Measurements from ENCODE around the gene EXOC6B. TPM values are rescaled to one million over a fixed set of nuclear protein-coding genes. Genes with fewer than 3 reads are reported as not detected.

Gene EXOC6B
- total and polyA plus RNA-seq, 8 donors = 3.4 to 57.2 (median 27.1) TPM

DNA sequence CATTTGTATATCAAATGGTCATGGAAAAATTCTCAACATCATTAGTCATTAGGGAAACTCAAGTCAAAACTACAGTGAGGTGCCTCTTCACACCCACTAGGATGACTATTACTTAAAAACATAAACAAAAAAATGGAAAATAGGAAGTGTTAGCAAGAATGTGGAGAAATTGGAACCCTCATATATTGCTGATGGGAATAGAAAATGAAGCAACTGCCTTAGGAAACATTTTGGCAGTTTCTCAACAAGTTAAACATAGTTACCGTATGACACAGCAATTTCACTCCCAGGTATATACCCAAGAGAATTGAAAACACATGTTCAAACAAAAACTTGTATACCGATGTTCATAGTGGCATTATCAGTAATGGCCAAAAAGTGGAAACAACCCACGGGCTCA, 660.0 kb downstream of the EXOC6B start:
- Histone ChIP-seq H3K4me1 (no peaks in the 10 kb centered on the region), H3K4me3 (no peak overlapping the region), H3K27me3 (peaks cover 0 to 4% (median 0%) of the 10 kb centered on the region in 3 donors), H3K9me3 (no peaks in the 10 kb centered on the region), H3K27ac (no peak overlapping the region), H3K36me3 (no peaks in the 10 kb centered on the region)
- intact Hi-C loops (cut with DNase I; ENCODE audit: low total_unique reads) = no loop called here
- no peak for DNase-seq
- TF ChIP-seq, protein P1, sequence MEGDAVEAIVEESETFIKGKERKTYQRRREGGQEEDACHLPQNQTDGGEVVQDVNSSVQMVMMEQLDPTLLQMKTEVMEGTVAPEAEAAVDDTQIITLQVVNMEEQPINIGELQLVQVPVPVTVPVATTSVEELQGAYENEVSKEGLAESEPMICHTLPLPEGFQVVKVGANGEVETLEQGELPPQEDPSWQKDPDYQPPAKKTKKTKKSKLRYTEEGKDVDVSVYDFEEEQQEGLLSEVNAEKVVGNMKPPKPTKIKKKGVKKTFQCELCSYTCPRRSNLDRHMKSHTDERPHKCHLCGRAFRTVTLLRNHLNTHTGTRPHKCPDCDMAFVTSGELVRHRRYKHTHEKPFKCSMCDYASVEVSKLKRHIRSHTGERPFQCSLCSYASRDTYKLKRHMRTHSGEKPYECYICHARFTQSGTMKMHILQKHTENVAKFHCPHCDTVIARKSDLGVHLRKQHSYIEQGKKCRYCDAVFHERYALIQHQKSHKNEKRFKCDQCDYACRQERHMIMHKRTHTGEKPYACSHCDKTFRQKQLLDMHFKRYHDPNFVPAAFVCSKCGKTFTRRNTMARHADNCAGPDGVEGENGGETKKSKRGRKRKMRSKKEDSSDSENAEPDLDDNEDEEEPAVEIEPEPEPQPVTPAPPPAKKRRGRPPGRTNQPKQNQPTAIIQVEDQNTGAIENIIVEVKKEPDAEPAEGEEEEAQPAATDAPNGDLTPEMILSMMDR (IDR thresholded peaks at IDR 0.05) = no peak
- TF ChIP-seq EP300 (IDR thresholded peaks at IDR 0.05) = no peak
- no peak for TF ChIP-seq POLR2A (IDR thresholded peaks at IDR 0.05)
- TF ChIP-seq POLR2AphosphoS5 (IDR thresholded peaks at IDR 0.05) = no peak
- 80 to 92% (median 83%) methylated on average over 3 of the region's 3 CpGs for WGBS, 5 donors

DNA sequence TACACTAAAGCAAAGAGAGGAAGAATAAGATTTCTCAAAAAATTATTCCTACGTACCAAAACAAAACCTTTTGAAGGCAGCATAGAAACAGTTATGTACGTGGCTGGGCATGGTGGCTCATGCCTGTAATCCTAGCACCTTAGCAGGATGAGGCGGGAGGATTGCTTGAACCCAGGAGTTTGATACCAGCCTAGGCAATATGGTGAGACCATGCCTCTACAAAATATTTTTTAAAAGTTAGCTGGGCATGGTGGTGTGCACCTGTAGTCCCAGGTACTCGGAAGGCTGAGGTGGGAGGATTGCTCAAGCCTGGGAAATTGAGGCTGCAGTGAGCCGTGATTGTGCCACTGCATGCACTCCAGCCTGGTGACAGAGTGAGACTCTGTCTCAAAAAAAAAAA, 663.3 kb downstream of the EXOC6B start:
- Histone ChIP-seq H3K4me3 (no peak overlapping the region), H3K27ac (no peak overlapping the region), H3K4me1 (no peaks in the 10 kb centered on the region), H3K9me3 (no peaks in the 10 kb centered on the region), H3K27me3 (peaks cover 0 to 21% (median 0%) of the 10 kb centered on the region in 3 donors), H3K36me3 (no peaks in the 10 kb centered on the region)
- TF ChIP-seq, protein P1 (IDR thresholded peaks at IDR 0.05) = no peak
- TF ChIP-seq POLR2AphosphoS5 (IDR thresholded peaks at IDR 0.05) = no peak
- TF ChIP-seq POLR2A (IDR thresholded peaks at IDR 0.05) = no peak
- no peak for TF ChIP-seq EP300 (IDR thresholded peaks at IDR 0.05)
- intact Hi-C loops (cut with DNase I; ENCODE audit: low total_unique reads) = no loop called here
- no peak for DNase-seq
- 86 to 94% (median 91%) methylated on average over 5 of the region's 5 CpGs for WGBS, 5 donors

DNA sequence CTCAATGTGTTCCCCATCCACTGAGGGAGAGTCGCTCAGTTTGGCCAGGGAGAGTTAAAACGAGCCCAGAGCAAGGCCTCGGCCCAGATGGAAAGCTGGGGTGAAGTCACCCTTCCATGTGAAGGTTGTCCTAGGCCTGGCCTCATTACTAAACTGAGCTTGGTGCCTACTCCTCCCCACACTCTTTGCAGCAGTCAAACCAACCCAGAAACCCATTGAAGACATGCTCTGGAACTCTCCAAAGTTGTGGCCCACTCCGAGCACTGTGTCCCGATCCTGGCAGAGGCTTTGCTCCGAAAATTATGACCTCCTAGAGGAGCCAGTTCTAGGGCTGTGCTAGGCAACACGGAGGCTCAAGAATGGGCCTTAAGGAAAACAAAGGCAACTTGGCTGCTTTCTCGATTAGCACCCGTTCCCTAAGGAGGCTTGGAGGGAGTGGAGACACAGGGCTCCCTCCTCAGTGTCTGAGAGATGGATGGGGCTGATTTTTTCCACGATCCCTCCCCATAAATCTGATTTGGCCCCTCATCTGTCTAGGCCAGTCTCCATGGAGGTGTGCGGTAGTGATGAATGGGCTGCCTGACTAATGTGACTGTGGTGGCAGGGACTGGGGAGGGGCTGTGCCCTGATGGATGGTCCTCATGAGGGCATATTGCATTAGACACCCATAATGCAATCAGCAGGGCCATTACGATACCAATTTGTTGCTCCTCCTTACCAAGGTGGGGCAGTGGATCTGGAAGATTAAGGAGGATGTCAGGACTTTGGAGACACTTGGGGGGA, 666.4 kb downstream of the EXOC6B start:
- no peaks in the 10 kb centered on the region for H3K4me1 ChIP-seq
- no peak overlapping the region for H3K27ac ChIP-seq
- intact Hi-C loops (cut with DNase I; ENCODE audit: low total_unique reads) = no loop called here
- peaks cover 0 to 53% (median 6%) of the 10 kb centered on the region in 3 donors for H3K27me3 ChIP-seq
- no peaks in the 10 kb centered on the region for H3K36me3 ChIP-seq
- no peaks in the 10 kb centered on the region for H3K9me3 ChIP-seq
- TF ChIP-seq EP300 (IDR thresholded peaks at IDR 0.05) = no peak
- 88 to 95% (median 90%) methylated on average over 12 of the region's 12 CpGs for WGBS, 5 donors
- no peak overlapping the region for H3K4me3 ChIP-seq
- no peak for DNase-seq

DNA sequence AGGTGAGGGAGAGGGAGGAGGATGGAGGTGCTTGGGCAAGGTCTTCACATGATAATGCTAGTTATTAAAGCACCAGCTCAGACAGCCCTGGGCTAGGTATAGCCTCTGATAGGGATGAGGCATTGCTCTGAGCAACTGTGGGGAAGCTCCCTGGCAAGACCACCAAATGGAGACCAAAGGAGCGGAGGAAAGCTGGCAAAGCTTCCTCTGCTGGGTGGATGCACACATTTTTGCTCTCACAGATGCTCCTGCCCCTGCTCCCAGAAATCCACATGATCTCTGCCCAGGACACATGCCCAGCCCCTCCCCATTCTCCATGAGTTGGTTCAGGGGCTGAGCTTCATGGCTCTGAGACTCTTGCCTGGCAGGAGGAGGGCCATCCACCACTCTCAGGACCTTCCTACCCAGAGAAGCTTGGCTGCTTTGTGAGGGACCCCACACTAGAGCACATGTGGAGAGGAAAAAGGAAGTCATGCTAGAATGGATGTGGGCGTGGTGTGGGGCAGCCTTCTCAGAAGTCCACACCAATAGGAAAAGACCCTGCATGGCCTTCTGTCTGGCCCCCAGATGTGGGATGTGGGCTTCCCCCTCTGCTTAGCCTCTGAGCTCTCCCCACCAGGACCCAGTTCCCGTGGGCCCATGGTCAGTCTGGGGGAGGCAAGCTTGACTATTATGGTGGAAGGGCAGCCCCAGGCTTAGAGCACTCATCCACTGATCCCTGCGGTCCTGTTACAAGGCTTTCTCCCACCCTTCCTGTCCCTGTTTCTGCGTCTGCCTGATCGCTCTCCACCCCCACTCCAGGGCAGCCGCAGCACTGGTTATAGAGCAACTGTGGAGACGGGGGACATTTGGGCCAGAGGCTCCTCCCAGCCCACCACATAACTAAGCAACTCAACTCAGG, 667.7 kb downstream of the EXOC6B start:
- Histone ChIP-seq H3K36me3 (no peaks in the 10 kb centered on the region), H3K4me3 (no peak overlapping the region), H3K27ac (no peak overlapping the region), H3K27me3 (peaks cover 0 to 66% (median 8%) of the 10 kb centered on the region in 3 donors), H3K9me3 (no peaks in the 10 kb centered on the region), H3K4me1 (no peaks in the 10 kb centered on the region)
- TF ChIP-seq, protein P1 (IDR thresholded peaks at IDR 0.05) = no peak
- no peak for TF ChIP-seq EP300 (IDR thresholded peaks at IDR 0.05)
- TF ChIP-seq POLR2A (IDR thresholded peaks at IDR 0.05) = no peak
- TF ChIP-seq POLR2AphosphoS5 (IDR thresholded peaks at IDR 0.05) = no peak
- intact Hi-C loops (cut with DNase I; ENCODE audit: low total_unique reads) = no loop called here
- WGBS, 5 donors = 84 to 89% (median 88%) methylated on average over 8 of the region's 8 CpGs
- DNase-seq = no peak

Data from stomach (tissue), 9 donors.